CD4-positive, alpha-beta T cell treated with Interleukin-2 at 100 ng/mL for 4 hours (primary cell): ENCODE data around the gene TM6SF1.

Source experiments
- DNase-seq: peaks from one replicate; pipeline ENCODE4 v3.0.0-alpha.2; 2020; ENCODE audit warnings: low spot score

TM6SF1 gene

GRCh38 chr15:83174891-83175290 lies 67.4 kb downstream of the TM6SF1 start:
- no peak for DNase-seq

- DNase-seq, result no peak
Measured at GRCh38 chr15:83178390-83178789, 70.9 kb downstream of the TM6SF1 start.

DNA sequence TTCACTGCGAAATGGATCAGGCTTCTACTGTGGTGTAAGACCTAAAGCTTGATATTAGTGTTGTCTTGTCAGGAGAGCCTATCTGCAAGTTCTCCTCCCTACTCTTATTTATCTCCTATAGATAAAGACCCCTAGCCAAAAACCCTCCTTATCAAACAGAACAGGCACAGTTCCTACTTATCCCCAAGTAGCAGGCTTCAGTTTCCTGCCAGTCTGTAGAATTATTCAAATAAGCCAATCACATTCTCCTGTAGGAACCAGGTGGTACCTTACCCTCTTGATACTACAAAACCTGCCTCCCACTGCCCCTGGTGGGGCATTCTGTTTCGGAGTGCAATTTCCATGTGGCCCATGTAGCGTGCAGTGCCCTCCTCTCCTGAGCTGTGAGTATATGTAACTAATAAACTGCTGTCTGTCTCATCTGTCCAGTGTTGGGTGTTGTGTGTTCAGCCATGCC lies 71.5 kb downstream of the TM6SF1 start:
- DNase-seq, result no peak

DNA sequence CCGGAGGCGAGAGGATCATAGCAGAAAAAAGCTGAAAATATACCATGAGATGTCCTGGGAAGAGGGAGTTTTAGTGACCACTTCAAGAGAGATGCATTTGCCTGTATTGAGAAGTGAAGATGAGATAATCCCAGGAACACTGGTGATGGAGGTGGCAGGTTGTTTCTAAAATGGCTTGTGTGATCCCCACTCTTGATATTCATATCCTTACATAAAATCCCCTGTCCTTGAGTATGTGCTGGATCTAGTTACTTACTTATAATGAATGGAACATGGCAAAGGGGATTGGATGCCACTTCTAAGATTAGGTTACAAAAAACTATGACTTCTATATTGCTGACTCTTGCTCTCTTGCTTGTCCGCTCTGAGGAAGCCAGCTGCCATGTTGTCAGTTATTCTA lies 78.1 kb downstream of the TM6SF1 start:
- DNase-seq, result no peak
